GM10266 (cell line): Measurements from ENCODE around the gene VPS25.

Experiments used
- DNase-seq: peaks from one replicate; pipeline ENCODE4 v3.0.0; 2012; ENCODE audit errors: extremely low spot score
- TF ChIP-seq, protein P1 (sequence below): IDR thresholded peaks from 2 replicates; pipeline ENCODE4 v1.5.1; 2012; ENCODE audit warnings: mild to moderate bottlenecking, low read depth; ENCODE audit not compliant: control insufficient read depth, insufficient read depth; ENCODE audit errors: missing control alignments

The VPS25 gene

DNA sequence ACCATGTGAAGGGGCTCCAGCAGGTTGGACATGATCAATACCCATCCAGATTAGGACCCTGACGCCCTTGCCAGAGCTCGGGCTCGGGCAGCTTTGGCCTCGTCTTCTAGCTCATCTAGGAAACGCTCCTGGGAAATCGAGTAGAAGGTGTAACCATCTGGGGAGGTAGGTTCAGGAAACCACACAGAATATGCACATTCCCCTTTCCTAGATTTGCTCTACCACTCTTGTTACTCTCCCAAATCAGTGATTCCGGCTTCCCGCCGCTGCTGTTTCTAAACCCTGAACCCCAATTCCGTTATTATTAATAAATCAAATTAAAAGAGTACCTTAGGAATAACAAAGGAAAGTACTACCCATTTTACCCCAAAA, 24.7 kb downstream of the VPS25 start:
- no peak for DNase-seq
- TF ChIP-seq, protein P1, sequence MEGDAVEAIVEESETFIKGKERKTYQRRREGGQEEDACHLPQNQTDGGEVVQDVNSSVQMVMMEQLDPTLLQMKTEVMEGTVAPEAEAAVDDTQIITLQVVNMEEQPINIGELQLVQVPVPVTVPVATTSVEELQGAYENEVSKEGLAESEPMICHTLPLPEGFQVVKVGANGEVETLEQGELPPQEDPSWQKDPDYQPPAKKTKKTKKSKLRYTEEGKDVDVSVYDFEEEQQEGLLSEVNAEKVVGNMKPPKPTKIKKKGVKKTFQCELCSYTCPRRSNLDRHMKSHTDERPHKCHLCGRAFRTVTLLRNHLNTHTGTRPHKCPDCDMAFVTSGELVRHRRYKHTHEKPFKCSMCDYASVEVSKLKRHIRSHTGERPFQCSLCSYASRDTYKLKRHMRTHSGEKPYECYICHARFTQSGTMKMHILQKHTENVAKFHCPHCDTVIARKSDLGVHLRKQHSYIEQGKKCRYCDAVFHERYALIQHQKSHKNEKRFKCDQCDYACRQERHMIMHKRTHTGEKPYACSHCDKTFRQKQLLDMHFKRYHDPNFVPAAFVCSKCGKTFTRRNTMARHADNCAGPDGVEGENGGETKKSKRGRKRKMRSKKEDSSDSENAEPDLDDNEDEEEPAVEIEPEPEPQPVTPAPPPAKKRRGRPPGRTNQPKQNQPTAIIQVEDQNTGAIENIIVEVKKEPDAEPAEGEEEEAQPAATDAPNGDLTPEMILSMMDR = no peak

DNA sequence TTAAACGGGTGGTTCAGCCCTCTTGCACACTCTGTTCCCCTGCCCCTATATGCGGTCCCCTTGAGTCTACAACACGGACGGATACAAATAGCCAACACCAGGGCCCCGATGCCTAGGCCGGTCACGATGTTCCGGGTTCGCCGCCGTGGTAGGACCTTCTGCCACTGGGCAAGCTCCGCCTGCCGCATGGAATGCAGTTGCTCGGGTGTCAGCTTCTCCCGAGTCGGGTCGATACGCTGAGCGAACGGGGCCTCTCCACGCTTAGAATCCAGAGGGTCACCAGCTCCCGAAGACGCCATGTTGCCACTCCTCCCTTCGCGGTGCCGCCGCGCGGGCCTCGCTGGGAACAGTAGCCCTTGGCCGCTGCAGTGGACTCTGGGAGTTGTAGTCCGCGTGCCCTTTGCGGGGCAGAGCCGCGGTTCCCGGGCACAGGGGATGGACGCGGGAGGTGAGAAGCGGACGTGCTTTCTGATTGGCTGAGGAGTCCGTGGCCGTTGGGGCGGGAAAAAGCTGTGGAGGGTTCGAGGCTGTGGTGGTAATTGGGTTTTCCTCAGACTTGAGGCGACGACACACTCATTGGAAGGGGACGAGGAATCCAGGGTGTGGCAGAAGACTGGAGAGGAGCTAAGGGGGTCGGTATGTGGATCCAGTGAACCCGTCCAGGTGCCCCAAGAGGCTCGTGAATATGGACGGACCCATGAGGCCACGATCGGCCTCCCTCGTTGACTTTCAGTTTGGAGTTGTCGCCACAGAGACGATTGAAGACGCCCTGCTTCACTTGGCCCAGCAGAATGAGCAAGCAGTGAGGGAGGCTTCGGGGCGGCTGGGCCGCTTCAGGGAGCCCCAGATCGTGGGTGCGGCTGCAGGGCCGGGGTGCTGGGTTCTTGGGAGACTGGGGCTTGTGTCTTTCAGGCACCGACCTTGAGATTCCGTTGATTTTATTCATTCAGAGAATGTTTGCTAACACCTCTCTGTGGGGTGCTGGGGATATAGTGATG, 25.4 kb downstream of the VPS25 start, which contains the start of the genes CNTD1 and COA3:
Gene CNTD1, plus strand, starts transcription at position 479 of the 998 bp plus-strand sequence. Its CDS starts 207 bp downstream, at position 686.
Gene COA3, minus strand, starts transcription at position 322 of the 998 bp plus-strand sequence. Its CDS starts 23 bp downstream, at position 299.
- peak; percentile 91 for DNase-seq
- TF ChIP-seq, protein P1 = no peak

DNA sequence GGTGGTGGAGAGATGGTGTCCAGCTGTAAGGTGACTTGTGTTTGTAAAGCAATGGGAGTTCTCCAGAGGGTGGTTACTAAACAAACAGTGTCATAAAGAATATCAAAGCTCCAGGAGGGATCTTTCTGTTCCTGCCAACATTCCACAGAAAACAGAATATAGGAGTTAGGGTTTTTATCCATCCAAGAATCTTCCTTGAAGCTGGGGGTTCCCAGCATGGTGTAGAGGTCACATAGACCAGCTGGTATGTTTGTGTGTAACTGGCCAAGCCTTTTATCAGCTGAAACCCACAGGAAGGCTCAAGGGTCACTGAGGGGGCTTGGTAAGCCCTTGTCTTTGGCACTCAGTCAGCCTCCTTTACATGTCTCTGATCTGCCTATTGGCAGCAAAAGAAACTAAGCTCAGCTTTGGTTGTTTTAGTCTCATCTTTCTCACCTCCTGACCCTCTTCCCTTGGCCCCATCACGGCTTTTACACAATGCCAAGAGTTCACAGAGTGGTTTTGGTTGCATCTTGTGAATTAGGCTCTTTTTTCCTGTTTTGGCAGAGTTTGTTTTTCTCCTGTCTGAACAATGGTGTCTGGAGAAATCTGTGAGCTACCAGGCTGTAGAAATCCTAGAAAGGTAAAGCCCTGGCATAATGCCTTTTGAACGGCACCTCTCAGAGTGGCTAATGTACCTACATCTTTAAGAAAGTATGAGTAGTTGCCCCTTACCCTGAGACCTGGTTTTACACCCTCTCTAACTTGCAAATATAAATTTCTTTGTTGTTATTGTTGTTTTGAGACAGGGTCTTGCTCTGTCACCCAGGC, 30.0 kb downstream of the VPS25 start:
- TF ChIP-seq, protein P1 = no peak
- no peak for DNase-seq

DNA sequence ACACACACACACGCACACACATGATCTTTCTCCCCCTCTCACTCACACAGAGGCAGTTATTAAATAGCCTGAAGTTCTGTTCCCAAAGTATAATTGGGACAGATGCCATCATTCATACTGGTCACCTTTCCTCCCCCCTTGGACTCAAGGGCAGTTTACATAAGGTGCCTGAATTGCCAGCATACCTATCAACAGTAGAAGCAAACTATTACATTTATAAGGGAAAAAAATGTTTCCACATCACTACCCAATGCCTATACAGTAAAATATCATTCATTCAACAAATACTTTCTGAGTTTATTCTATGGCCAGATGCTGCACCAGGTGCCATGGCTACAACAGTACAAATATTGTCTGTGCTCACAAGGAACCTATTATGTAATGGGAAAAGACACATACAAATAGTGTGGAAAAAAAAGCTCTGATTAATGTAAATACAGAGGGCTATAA, 31.7 kb downstream of the VPS25 start:
- TF ChIP-seq, protein P1 = no peak
- DNase-seq = no peak

DNA sequence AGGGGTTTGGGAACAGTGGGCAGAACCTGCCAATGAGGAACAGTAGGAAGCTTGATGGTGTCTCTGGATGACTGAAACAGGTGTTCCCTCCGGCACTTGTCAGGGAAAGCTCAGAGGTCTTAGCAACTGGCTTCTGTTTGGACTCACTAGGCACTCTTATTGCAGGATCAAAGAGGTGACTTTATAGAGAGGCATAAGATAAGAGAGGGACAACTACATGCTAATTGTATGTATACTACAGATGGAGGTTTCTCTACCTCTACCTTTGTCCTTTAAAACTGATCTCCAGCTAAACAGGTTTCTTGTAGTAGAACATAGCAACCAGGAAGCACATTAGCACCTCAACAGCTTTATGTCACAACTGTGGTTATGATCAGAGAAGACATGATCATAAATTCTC, 33.0 kb downstream of the VPS25 start:
- TF ChIP-seq, protein P1 = no peak
- DNase-seq = no peak

DNA sequence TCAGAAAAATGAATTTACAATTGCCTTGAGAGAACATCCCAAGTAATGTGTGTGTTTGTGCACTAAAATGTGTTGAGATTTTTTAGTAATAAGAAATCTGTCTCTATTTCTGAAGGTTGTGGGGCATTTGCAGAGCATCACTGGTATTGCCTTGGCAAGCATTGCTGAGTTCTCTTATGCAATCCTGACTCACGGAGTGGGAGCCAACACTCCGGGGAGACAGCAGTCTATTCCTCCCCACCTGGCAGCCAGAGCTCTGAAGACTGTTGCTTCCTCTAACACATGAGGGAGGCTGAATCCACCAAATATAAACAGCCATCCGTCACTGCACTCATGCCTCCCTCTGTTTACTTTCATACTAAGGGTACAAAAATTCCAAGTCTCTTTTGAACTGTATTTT, 36.0 kb downstream of the VPS25 start:
- TF ChIP-seq, protein P1 = no peak
- DNase-seq = no peak
